Measurements from ENCODE around the gene HPRT1. TPM values are rescaled to one million over a fixed set of nuclear protein-coding genes. Genes with fewer than 3 reads are reported as not detected.

Gene HPRT1
- total RNA-seq, 2 experiments from 2014 or later: 109 to 111 TPM

DNA sequence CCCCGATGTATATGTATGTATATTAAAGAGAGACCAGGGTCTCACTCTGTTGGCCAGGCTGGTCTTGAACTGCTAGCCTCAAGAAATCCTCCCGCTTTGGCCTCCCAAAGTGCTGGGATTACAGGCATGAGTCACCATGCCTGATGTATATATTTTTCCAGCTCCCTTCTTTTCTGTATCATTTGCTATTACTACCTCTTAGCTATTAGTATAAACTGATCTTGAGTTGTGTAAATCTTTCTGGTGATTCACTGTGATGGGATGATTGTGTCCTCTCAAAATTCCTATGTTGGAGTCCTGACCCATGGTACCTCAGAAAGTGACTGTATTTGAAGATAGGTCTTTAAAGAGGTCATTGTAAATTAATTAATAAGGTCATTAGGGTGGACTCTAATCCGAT is 53.1 kb downstream of the HPRT1 start:
- H3K36me3 Mint-ChIP-seq: peaks cover 13% of the 10 kb centered on the region
- H3K27me3 Mint-ChIP-seq: no peaks in the 10 kb centered on the region
- no peaks in the 10 kb centered on the region for H3K4me1 Mint-ChIP-seq
- H3K9me3 Mint-ChIP-seq: no peaks in the 10 kb centered on the region
- H3K4me3 Mint-ChIP-seq: no peak overlapping the region
- no peak for DNase-seq
- no peak overlapping the region for H3K27ac Mint-ChIP-seq

DNA sequence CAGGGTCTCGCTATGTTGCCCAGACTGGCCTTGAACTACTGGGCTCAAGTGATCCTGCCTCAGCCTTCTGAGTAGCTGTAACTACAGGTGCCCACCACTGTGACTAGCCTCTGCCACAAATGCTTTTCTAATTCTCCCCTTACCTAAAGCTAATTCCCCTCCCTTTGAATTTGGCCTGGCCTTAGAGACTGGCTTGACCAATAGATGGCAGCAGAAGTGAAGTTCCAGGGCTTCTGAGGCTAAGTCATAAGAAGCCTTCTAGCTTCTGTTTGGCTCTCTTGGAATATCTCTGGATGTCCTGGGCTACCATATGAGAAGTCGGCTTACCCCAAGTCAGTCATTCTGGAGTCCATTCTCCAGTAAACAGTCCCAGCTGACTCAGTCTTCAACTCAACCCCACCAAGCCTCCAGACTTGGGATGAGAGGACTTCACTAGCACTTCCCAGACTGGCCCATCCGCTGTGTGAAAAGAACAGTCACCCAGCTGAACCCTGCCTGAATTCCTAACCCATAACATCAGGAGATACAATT is 61.0 kb downstream of the HPRT1 start:
- Mint-ChIP-seq H3K27me3 (no peaks in the 10 kb centered on the region), H3K4me3 (no peak overlapping the region), H3K9me3 (no peaks in the 10 kb centered on the region), H3K4me1 (peaks cover 5% of the 10 kb centered on the region), H3K27ac (no peak overlapping the region), H3K36me3 (peaks cover 14% of the 10 kb centered on the region)
- no peak for DNase-seq

DNA sequence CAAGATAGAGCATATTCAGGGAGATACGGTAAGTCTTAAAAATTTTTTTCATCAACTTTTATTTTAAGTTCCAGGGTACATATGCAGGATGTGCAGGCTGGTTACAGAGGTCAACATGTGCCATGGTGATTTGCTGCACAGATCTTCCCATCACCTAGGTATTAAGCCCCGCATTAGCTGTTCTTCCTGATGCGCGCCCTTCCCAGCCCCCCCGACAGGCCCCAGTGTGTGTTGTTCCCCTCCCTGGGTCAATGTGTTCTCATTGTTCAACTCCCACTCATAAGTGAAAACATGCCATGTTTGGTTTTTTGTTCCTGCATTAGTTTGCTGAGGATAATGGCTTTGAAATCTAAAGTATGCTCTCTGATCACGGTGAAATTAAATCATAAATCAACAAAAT is 64.2 kb downstream of the HPRT1 start:
- DNase-seq: no peak
- Mint-ChIP-seq H3K36me3 (peaks cover 10% of the 10 kb centered on the region), H3K4me1 (peaks cover 5% of the 10 kb centered on the region), H3K27ac (no peak overlapping the region), H3K27me3 (no peaks in the 10 kb centered on the region), H3K9me3 (no peaks in the 10 kb centered on the region), H3K4me3 (no peak overlapping the region)

DNA sequence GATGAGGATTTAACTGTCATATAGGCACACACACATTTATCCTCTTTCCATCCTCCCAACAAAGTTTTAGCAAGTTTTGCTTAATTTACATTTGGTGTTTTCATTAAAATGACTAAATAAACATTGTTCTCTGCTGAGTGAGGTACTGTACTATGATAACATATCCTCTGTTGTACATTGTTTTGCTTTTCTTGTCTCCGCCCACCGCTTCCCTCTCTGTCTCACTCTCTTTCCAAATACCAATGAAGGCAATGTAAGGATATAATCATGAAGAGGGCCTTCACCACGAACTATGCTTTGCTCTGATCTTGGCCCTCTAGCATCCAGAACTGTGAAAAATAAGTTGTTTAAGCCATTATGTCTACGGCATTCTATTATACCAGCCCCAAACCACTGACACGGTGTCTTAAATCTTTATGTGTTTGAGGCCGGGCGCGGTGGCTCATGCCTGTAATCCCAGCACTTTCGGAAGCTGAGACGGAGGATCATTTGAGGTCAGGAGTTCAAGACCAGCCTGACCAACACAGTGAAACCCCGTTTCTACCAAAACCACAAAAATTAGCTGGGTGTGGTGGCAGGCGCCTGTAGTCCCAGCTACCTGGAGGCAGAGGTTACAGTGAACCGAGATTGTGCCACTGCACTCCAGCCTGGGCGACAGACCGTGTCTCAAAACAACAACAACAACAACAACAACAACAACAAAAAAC is 65.3 kb downstream of the HPRT1 start:
- no peaks in the 10 kb centered on the region for H3K9me3 Mint-ChIP-seq
- H3K36me3 Mint-ChIP-seq: peaks cover 6% of the 10 kb centered on the region
- H3K4me1 Mint-ChIP-seq: peaks cover 5% of the 10 kb centered on the region
- no peak overlapping the region for H3K4me3 Mint-ChIP-seq
- no peak for DNase-seq
- no peaks in the 10 kb centered on the region for H3K27me3 Mint-ChIP-seq
- no peak overlapping the region for H3K27ac Mint-ChIP-seq

DNA sequence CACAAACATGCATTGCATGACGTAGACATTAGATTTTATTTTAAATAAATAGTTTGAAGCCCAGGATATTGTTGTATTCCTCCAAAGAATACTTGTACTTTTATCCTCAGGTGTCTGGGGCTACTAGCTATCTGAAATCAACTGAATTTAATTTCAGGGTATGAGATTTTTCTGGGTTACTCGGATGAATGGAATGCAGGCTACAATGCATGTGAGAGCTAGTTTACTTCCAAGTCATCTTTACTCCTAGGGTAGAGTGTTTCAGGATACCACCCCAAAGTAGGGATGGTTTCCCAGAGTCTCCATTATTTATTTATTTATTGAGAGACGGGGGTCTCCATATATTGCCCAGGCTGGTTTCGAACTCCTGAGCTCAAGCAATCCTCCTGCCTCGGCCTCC is 66.4 kb downstream of the HPRT1 start:
- Mint-ChIP-seq H3K27ac (no peak overlapping the region), H3K4me3 (no peak overlapping the region), H3K9me3 (no peaks in the 10 kb centered on the region), H3K36me3 (peaks cover 3% of the 10 kb centered on the region), H3K27me3 (no peaks in the 10 kb centered on the region), H3K4me1 (peaks cover 5% of the 10 kb centered on the region)
- no peak for DNase-seq

DNA sequence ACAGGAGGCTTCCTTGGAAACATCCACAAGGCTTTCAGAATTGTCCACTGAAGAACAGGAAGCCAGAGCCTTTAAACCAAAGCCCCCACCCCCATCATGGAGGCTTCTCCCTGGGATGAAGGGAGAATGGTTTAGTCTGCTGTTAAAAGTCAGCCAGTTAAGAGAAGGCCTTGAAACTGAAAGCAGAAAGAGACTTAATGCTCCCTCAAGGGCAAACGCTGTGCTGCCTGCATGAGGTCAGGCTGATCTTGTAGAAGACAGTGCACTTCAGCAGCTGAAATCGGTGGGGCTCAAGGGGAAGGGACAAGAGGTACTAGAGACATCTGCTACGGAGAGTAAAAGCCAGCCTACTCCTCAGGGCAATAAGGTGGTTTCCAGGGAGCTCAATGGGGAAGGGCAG is 69.0 kb downstream of the HPRT1 start:
- H3K36me3 Mint-ChIP-seq: peaks cover 2% of the 10 kb centered on the region
- DNase-seq: no peak
- H3K27ac Mint-ChIP-seq: no peak overlapping the region
- H3K27me3 Mint-ChIP-seq: no peaks in the 10 kb centered on the region
- no peak overlapping the region for H3K4me3 Mint-ChIP-seq
- H3K9me3 Mint-ChIP-seq: no peaks in the 10 kb centered on the region
- no peaks in the 10 kb centered on the region for H3K4me1 Mint-ChIP-seq

DNA sequence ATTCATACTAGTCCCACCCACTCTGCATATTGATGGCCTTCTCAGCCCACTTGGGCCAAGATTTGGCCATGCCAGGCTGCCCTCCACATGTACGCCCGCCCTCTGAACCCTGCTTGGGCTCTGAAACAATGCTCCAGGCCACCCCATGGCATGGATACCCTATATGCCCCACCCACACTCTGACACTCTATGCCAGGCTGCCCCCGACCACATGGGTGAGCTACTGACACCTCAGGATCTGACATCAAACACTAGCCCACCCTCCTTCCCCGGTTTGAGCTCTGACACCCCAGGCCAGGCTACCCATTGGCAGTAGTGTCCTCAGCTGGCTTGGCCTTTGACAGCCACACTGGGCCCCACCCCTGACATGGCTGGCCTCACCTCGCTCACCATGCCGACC is 69.5 kb downstream of the HPRT1 start:
- no peaks in the 10 kb centered on the region for H3K4me1 Mint-ChIP-seq

DNA sequence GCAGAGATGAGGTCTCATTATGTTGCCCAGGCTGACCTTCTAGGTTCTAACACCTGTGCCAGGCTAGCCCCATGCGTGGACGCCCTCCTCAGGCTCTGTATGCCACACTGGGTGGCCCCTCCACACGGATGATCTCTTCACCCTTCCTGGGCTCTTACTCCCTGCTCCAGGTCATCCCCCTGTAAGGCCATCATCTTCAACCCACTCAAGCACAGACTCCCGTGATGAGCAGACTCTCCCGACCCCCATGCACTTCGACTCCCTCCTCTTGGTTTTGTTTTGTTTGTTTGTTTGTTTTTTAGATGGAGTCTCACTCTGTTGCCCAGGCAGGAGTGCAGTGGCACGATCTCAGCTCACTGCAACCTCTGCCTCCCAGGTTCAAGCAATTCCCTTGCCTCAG is 70.9 kb downstream of the HPRT1 start:
- Mint-ChIP-seq H3K4me3 (no peak overlapping the region), H3K27me3 (no peaks in the 10 kb centered on the region), H3K4me1 (no peaks in the 10 kb centered on the region), H3K27ac (no peak overlapping the region), H3K36me3 (no peaks in the 10 kb centered on the region), H3K9me3 (no peaks in the 10 kb centered on the region)
- DNase-seq: no peak

More for the DNA sequence above, 69.5 kb downstream of the HPRT1 start:
- DNase-seq: no peak
- no peak overlapping the region for H3K4me3 Mint-ChIP-seq
- peaks cover 2% of the 10 kb centered on the region for H3K36me3 Mint-ChIP-seq
- H3K27ac Mint-ChIP-seq: no peak overlapping the region
- H3K9me3 Mint-ChIP-seq: no peaks in the 10 kb centered on the region
- H3K27me3 Mint-ChIP-seq: no peaks in the 10 kb centered on the region

DNA sequence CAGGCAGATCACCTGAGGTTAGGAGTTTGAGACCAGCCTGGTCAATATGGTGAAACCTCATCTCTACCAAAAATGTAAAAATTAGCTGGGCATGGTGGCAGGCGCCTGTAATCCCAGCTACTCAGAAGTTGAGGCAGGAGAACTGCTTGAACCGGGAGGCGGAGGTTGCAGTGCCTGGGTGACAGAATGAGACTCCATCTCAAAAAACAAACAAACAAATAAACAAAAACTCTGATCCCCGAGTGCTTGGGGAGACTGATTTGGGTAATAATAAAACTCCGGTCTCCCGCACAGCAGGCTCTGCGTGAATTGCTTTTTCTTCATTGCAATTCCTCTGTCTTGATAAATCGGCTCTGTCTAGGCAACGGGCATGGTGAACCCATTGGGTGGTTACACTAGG is 73.4 kb downstream of the HPRT1 start:
- Mint-ChIP-seq H3K36me3 (no peaks in the 10 kb centered on the region), H3K27ac (no peak overlapping the region), H3K9me3 (no peaks in the 10 kb centered on the region), H3K27me3 (no peaks in the 10 kb centered on the region), H3K4me3 (no peak overlapping the region), H3K4me1 (no peaks in the 10 kb centered on the region)
- DNase-seq: no peak

DNA sequence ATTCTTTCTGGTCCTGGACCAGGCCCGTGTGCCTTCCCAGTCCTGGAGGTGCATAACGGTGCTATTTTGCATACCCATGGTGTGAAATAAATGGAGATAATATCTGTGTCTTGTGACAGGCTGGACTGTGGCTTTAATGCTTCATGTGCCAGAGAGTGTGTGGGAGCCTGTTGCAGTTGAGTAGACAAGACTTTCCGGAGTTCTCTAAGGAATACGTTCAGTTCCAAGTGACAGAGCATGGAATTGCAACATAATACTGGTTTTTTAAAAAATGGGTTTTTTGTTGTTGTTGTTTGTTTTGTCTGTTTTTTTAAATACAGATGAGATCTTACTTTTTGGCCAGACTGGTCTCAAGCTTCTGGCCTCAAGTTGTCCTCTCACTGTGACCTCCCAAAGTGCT is 74.0 kb downstream of the HPRT1 start:
- Mint-ChIP-seq H3K27ac (no peak overlapping the region), H3K4me3 (no peak overlapping the region), H3K27me3 (no peaks in the 10 kb centered on the region), H3K9me3 (no peaks in the 10 kb centered on the region), H3K36me3 (no peaks in the 10 kb centered on the region), H3K4me1 (no peaks in the 10 kb centered on the region)
- no peak for DNase-seq

DNA sequence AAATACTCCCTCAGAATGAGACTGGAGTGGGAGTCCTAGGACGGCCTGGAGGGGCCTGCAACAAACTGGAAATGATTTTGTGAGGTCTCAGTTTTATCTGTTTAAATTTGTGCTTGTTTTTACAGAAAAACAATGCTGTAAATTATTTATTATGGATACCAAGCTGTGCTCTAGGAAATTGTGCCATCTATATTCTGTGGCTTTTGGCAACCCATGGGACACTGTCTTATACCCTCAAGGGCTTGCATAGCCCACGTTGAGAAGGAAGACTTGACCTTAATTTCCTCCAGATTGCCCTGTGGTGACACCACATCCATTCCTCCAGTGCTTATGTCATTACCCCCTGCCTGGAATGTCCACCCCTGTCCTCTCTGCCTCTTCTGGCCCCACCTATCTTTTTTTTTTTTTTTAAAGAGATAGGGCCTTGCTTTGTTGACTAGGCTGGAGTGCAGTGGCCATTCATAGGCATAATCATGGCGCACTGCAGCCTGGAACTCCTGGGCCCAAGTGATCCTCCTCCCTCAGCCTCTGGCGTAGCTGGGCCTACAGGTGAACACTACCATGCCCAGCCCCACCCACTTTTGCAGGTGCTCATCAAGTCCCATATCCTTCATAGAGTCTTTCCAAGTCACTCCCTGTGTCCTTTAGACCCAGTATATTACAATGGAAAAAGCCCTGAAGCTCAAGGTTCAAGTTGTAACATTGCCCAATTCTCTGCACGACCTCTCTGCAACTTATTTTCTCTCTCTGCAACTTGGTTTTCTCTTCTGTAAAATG is 77.4 kb downstream of the HPRT1 start:
- DNase-seq: no peak
- H3K27ac Mint-ChIP-seq: no peak overlapping the region
- no peak overlapping the region for H3K4me3 Mint-ChIP-seq
- H3K27me3 Mint-ChIP-seq: no peaks in the 10 kb centered on the region
- peaks cover 1% of the 10 kb centered on the region for H3K4me1 Mint-ChIP-seq
- H3K36me3 Mint-ChIP-seq: no peaks in the 10 kb centered on the region
- no peaks in the 10 kb centered on the region for H3K9me3 Mint-ChIP-seq

DNA sequence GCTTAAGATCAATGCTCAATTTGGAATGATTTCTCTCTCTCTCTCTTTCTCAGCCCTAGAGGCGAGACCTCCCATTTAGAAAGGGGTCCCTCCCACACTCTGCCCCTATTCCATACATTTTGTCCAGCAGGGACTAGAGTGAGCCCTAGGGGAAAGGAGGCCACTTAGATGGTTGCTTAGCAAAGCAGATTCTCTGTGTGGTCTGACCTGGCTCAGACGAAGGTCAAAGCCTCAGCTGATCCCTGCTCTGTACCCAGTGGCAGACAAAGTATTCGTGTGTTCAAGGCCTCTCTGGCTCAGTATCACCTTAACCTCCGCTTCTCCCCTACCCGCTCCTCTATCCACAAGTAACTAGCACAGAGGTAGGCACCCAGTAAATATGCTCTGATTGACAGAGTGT is 78.4 kb downstream of the HPRT1 start:
- Mint-ChIP-seq H3K27me3 (peaks cover 5% of the 10 kb centered on the region), H3K9me3 (no peaks in the 10 kb centered on the region), H3K36me3 (no peaks in the 10 kb centered on the region), H3K4me3 (no peak overlapping the region), H3K27ac (no peak overlapping the region), H3K4me1 (peaks cover 6% of the 10 kb centered on the region)
- no peak for DNase-seq

DNA sequence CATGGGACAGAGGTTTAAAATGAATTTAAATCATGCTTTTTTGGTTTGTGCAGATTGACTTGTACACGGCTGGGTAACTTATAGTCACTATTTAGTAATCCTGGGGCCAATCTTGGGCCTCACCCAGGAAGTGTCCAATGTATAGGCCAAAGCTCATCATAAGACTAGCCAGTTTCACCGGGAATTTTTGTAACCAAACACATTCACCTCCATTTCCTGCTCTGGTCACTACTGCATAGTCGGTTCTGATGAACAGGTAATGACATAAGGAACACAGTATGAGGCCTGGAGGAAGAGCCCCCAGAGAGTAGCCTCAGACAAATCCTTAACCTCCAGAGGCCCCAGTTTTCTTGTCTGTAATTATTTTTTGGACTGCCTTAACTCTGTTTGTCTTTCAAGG is 81.9 kb downstream of the HPRT1 start:
- H3K27ac Mint-ChIP-seq: no peak overlapping the region
- no peaks in the 10 kb centered on the region for H3K9me3 Mint-ChIP-seq
- no peak overlapping the region for H3K4me3 Mint-ChIP-seq
- H3K36me3 Mint-ChIP-seq: no peaks in the 10 kb centered on the region
- H3K4me1 Mint-ChIP-seq: peaks cover 6% of the 10 kb centered on the region
- no peak for DNase-seq
- peaks cover 32% of the 10 kb centered on the region for H3K27me3 Mint-ChIP-seq

DNA sequence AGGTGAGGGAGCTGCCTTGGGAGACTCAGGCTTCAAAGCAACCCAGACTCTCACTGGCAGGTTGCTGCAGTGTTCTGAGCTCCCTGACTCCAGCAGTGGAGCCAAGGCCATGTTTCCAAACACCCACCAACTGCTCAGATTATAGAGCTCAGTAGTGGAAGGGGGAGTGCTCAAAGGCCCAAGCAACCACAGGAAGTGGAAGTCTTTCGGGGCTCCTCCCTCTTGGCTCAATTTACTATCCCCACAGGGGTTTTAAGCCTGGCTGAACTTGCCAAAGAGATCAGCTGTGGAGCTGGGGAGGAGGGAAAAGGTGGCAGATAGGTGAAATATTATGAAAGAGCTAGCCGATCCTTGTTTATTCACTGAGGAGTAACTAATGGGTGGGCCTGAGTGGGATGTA is 82.5 kb downstream of the HPRT1 start:
- Mint-ChIP-seq H3K9me3 (no peaks in the 10 kb centered on the region), H3K4me3 (no peak overlapping the region), H3K27ac (no peak overlapping the region)

DNA sequence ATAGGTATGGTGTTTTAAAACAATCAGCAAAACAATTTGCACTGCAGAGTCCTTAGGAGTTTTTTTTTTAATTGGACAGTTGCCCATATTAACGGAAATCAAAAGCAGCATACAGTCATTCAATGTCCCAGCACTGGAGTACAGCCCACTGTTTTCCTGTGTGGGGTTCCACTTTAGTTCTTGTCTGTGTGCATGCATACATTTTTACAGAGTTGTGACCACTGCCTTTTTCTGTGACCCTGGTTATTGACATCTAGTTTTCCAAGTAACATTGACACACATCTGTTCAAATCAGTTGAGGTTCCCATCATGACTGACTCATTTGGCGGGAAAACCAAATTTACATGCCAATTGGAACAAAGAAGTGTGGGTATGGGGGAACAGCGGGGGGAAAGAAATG is 83.3 kb downstream of the HPRT1 start:
- Mint-ChIP-seq H3K4me1 (peaks cover 9% of the 10 kb centered on the region), H3K9me3 (no peaks in the 10 kb centered on the region), H3K27me3 (peaks cover 44% of the 10 kb centered on the region), H3K36me3 (no peaks in the 10 kb centered on the region), H3K27ac (no peak overlapping the region), H3K4me3 (no peak overlapping the region)
- no peak for DNase-seq

More for the DNA sequence above, 82.5 kb downstream of the HPRT1 start:
- Mint-ChIP-seq H3K27me3 (peaks cover 37% of the 10 kb centered on the region), H3K36me3 (no peaks in the 10 kb centered on the region), H3K4me1 (peaks cover 6% of the 10 kb centered on the region)
- DNase-seq: no peak

DNA sequence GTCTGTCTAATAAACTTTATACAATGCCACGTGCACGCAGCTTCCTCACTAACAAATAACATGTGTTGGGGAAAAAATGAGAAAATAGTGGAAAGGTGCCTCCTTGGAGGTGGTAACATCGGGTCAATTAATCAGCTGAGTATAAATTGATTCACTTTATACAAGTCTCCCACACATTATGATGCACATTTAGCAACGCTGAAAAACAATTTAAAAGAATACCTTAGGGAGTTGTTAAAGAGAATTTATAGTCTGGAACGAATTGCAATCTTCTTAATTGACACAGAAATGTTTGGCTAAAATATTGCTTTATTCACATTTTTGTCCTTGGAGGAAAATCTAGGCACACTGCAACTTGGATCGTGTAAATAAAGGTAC is 84.2 kb downstream of the HPRT1 start:
- Mint-ChIP-seq H3K9me3 (no peaks in the 10 kb centered on the region), H3K4me3 (no peak overlapping the region), H3K27ac (no peak overlapping the region), H3K27me3 (peaks cover 52% of the 10 kb centered on the region), H3K4me1 (peaks cover 16% of the 10 kb centered on the region), H3K36me3 (peaks cover 3% of the 10 kb centered on the region)
- DNase-seq: no peak
